ENCODE data around the gene KASH5.

KASH5 gene, protein sequence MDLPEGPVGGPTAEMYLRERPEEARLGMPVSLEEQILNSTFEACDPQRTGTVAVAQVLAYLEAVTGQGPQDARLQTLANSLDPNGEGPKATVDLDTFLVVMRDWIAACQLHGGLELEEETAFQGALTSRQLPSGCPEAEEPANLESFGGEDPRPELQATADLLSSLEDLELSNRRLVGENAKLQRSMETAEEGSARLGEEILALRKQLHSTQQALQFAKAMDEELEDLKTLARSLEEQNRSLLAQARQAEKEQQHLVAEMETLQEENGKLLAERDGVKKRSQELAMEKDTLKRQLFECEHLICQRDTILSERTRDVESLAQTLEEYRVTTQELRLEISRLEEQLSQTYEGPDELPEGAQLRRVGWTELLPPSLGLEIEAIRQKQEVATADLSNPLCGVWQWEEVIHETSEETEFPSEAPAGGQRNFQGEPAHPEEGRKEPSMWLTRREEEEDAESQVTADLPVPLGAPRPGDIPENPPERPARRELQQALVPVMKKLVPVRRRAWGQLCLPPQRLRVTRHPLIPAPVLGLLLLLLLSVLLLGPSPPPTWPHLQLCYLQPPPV

GRCh38 chr19:49387936-49388372 lies at the start of gene KASH5:
TSS of gene KASH5 (plus strand) at chr19:49388249. CDS start at chr19:49390884, 2,635 bp downstream.
- no peak within 1 kb of the TSS for H3K27ac ChIP-seq (ENCODE audit: low read length)
- no peaks in the 10 kb centered on the region for H3K9me3 ChIP-seq (ENCODE audit: control insufficient read depth, insufficient read depth, low read length)
- no peak within 1 kb of the TSS for H3K4me3 ChIP-seq (ENCODE audit: low read length)
- H3K27me3 ChIP-seq (ENCODE audit: control insufficient read depth, insufficient read depth, low read length) = no peaks in the 10 kb centered on the region
- no peak for DNase-seq (ENCODE audit: low read depth, low spot score)
- H3K4me1 ChIP-seq (ENCODE audit: control insufficient read depth, insufficient read depth, low read length) = no peaks in the 10 kb centered on the region; the same call in 1 of the 2 replicates
- no peaks in the 10 kb centered on the region for H3K36me3 ChIP-seq (ENCODE audit: control insufficient read depth, insufficient read depth, low read length)
- no CpG with 5 or more reads among the region's 40 CpGs for WGBS (ENCODE audit: insufficient coverage, insufficient read length)

GRCh38 chr19:49338691-49339300 lies 49.3 kb upstream of the KASH5 start:
- no peak overlapping the region for H3K27ac ChIP-seq (ENCODE audit: low read length)
- peaks cover 3% of the 10 kb centered on the region; the same call in 1 of the 2 replicates for H3K4me1 ChIP-seq (ENCODE audit: control insufficient read depth, insufficient read depth, low read length)
- H3K4me3 ChIP-seq (ENCODE audit: low read length) = peak overlapping the region; percentile 4; the same call in 1 of the 2 replicates

GRCh38 chr19:49339301-49340068 lies 48.6 kb upstream of the KASH5 start:
- DNase-seq (ENCODE audit: low read depth, low spot score) = no peak
- Histone ChIP-seq H3K36me3 (ENCODE audit: control insufficient read depth, insufficient read depth, low read length) (peaks cover 20% of the 10 kb centered on the region), H3K4me3 (ENCODE audit: low read length) (peak overlapping the region; percentile 4; the same call in 1 of the 2 replicates), H3K27me3 (ENCODE audit: control insufficient read depth, insufficient read depth, low read length) (no peaks in the 10 kb centered on the region), H3K9me3 (ENCODE audit: control insufficient read depth, insufficient read depth, low read length) (no peaks in the 10 kb centered on the region), H3K4me1 (ENCODE audit: control insufficient read depth, insufficient read depth, low read length) (peaks cover 3% of the 10 kb centered on the region; the same call in 1 of the 2 replicates), H3K27ac (ENCODE audit: low read length) (no peak overlapping the region)
- WGBS (ENCODE audit: insufficient coverage, insufficient read length) = no CpG with 5 or more reads among the region's 47 CpGs

More at GRCh38 chr19:49338691-49339300, 49.3 kb upstream of the KASH5 start:
- WGBS (ENCODE audit: insufficient coverage, insufficient read length) = no CpG with 5 or more reads among the region's 30 CpGs
- peaks cover 19% of the 10 kb centered on the region for H3K36me3 ChIP-seq (ENCODE audit: control insufficient read depth, insufficient read depth, low read length)
- no peak for DNase-seq (ENCODE audit: low read depth, low spot score)
- no peaks in the 10 kb centered on the region for H3K9me3 ChIP-seq (ENCODE audit: control insufficient read depth, insufficient read depth, low read length)
- H3K27me3 ChIP-seq (ENCODE audit: control insufficient read depth, insufficient read depth, low read length) = no peaks in the 10 kb centered on the region

GRCh38 chr19:49340069-49340864 lies 47.8 kb upstream of the KASH5 start:
- Histone ChIP-seq H3K27ac (ENCODE audit: low read length) (no peak overlapping the region), H3K4me1 (ENCODE audit: control insufficient read depth, insufficient read depth, low read length) (peaks cover 3% of the 10 kb centered on the region; the same call in 1 of the 2 replicates), H3K27me3 (ENCODE audit: control insufficient read depth, insufficient read depth, low read length) (no peaks in the 10 kb centered on the region), H3K4me3 (ENCODE audit: low read length) (peak overlapping the region; percentile 5; the same call in 1 of the 2 replicates), H3K9me3 (ENCODE audit: control insufficient read depth, insufficient read depth, low read length) (no peaks in the 10 kb centered on the region), H3K36me3 (ENCODE audit: control insufficient read depth, insufficient read depth, low read length) (peaks cover 26% of the 10 kb centered on the region)
- WGBS (ENCODE audit: insufficient coverage, insufficient read length) = no CpG with 5 or more reads among the region's 36 CpGs
- no peak for DNase-seq (ENCODE audit: low read depth, low spot score)

DNA sequence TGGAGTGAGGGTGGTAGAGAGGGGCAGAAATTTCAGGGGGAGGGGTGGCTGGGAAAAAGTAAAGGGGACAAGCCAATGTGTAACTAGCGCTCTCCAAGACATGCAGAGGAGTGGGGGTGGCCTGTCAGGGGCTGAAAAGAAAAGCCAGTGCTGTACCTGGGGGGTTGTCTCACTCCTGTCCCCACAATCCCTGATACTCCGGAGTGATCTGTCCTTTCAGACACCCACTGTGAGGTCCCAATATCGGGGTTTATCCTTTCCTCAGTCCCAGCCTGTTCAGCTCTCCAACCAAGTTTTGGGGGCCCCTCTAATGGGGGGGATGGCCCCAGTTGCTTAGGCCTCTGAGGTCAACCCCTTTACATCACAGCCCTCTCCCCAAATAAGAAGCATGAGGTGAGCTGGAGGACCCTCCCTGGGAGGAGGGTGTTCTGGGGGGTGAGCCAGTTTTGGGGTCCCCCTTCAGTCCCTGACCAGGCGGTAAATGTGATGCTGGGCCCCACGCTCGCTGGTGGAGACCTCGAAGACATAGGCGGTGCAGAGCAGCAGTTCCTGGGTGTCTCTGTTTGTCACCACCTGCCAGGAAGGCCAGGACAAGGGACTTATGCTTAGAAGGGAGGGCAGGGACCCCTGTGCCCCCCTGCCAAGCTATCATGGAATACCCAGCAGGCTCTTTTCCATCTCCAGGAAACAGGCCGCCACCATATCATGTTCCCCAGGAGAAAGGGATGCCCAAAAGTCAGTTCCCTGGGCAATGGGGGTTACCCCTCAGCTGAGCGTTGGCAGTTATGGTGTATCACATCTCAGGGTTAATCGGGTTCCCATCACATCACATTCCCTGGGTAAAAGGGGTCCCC lies 47.0 kb upstream of the KASH5 start:
- Histone ChIP-seq H3K4me3 (ENCODE audit: low read length) (no peak overlapping the region), H3K4me1 (ENCODE audit: control insufficient read depth, insufficient read depth, low read length) (peaks cover 3% of the 10 kb centered on the region; the same call in 1 of the 2 replicates), H3K9me3 (ENCODE audit: control insufficient read depth, insufficient read depth, low read length) (no peaks in the 10 kb centered on the region), H3K36me3 (ENCODE audit: control insufficient read depth, insufficient read depth, low read length) (peaks cover 26% of the 10 kb centered on the region), H3K27me3 (ENCODE audit: control insufficient read depth, insufficient read depth, low read length) (no peaks in the 10 kb centered on the region), H3K27ac (ENCODE audit: low read length) (no peak overlapping the region)
- no CpG with 5 or more reads among the region's 11 CpGs for WGBS (ENCODE audit: insufficient coverage, insufficient read length)
- no peak for DNase-seq (ENCODE audit: low read depth, low spot score)

- H3K27ac ChIP-seq (ENCODE audit: low read length) = no peak overlapping the region
- H3K27me3 ChIP-seq (ENCODE audit: control insufficient read depth, insufficient read depth, low read length) = no peaks in the 10 kb centered on the region
- WGBS (ENCODE audit: insufficient coverage, insufficient read length) = no CpG with 5 or more reads among the region's 11 CpGs
- DNase-seq (ENCODE audit: low read depth, low spot score) = no peak
- H3K9me3 ChIP-seq (ENCODE audit: control insufficient read depth, insufficient read depth, low read length) = no peaks in the 10 kb centered on the region
- peaks cover 34% of the 10 kb centered on the region for H3K36me3 ChIP-seq (ENCODE audit: control insufficient read depth, insufficient read depth, low read length)
- H3K4me1 ChIP-seq (ENCODE audit: control insufficient read depth, insufficient read depth, low read length) = peaks cover 3% of the 10 kb centered on the region; the same call in 1 of the 2 replicates
- H3K4me3 ChIP-seq (ENCODE audit: low read length) = no peak overlapping the region
Observed at GRCh38 chr19:49342291-49342721, 45.7 kb upstream of the KASH5 start.

DNA sequence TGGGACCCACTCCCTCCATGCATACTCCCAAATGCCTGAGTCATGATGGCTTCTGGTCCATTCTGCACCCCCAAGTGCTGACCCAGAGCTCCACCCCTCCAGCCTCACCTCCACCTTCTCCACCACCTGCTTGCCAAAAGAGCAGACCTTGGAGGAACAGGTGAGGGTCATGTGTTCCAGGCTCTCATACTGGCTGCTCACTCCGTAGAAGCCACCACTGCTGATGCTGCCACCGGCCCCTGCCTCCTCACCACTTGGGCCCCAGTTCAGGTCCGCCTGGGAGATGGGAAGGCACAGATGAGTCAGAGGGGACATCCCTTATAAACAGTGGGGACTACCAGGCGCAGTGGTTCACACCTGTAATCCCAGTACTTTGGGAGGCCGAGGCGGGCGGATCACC lies 44.9 kb upstream of the KASH5 start:
- H3K36me3 ChIP-seq (ENCODE audit: control insufficient read depth, insufficient read depth, low read length) = peaks cover 38% of the 10 kb centered on the region
- H3K27ac ChIP-seq (ENCODE audit: low read length) = no peak overlapping the region
- no peak overlapping the region for H3K4me3 ChIP-seq (ENCODE audit: low read length)
- WGBS (ENCODE audit: insufficient coverage, insufficient read length) = no CpG with 5 or more reads among the region's 7 CpGs
- H3K9me3 ChIP-seq (ENCODE audit: control insufficient read depth, insufficient read depth, low read length) = no peaks in the 10 kb centered on the region
- no peak for DNase-seq (ENCODE audit: low read depth, low spot score)
- H3K4me1 ChIP-seq (ENCODE audit: control insufficient read depth, insufficient read depth, low read length) = peaks cover 3% of the 10 kb centered on the region; the same call in 1 of the 2 replicates
- H3K27me3 ChIP-seq (ENCODE audit: control insufficient read depth, insufficient read depth, low read length) = no peaks in the 10 kb centered on the region

GRCh38 chr19:49344505-49345423 lies 43.3 kb upstream of the KASH5 start:
- Histone ChIP-seq H3K36me3 (ENCODE audit: control insufficient read depth, insufficient read depth, low read length) (peaks cover 38% of the 10 kb centered on the region), H3K27ac (ENCODE audit: low read length) (no peak overlapping the region), H3K9me3 (ENCODE audit: control insufficient read depth, insufficient read depth, low read length) (no peaks in the 10 kb centered on the region), H3K4me1 (ENCODE audit: control insufficient read depth, insufficient read depth, low read length) (peaks cover under 1% of the 10 kb centered on the region; the same call in 1 of the 2 replicates), H3K27me3 (ENCODE audit: control insufficient read depth, insufficient read depth, low read length) (no peaks in the 10 kb centered on the region), H3K4me3 (ENCODE audit: low read length) (no peak overlapping the region)
- WGBS (ENCODE audit: insufficient coverage, insufficient read length) = no CpG with 5 or more reads among the region's 11 CpGs
- no peak for DNase-seq (ENCODE audit: low read depth, low spot score)
